HEK293T (cell line): ENCODE measurements around the gene BLTP1.

Experiments
- CTCF ChIA-PET: fragments of 350-600 bp; formaldehyde crosslinking; extraction: SDS; loops from one replicate; lab custom pipeline; 2021; ENCODE audit warnings: antibody characterized with exemption, inconsistent platforms; lab: Yijun Ruan, JAX
- POLR2A ChIA-PET: fragments of 350-600 bp; formaldehyde crosslinking; extraction: SDS; loops from one replicate; lab custom pipeline; 2020; ENCODE audit warnings: antibody characterized with exemption, inconsistent platforms; lab: Yijun Ruan, JAX
- DNase-seq: peaks from one replicate; pipeline ENCODE4 v3.0.0; 2012; ENCODE audit warnings: mixed read lengths; ENCODE audit errors: extremely low spot score
- ARNT ChIP-seq: fragments of 450-650 bp; IDR thresholded peaks from 2 replicates; pipeline ENCODE4 v1.6.1; 2017; ENCODE audit warnings: mild to moderate bottlenecking
- BHLHE40 ChIP-seq: fragments of 450-650 bp; IDR thresholded peaks from 2 replicates; pipeline ENCODE4 v1.6.1; 2016; ENCODE audit warnings: mild to moderate bottlenecking, moderate library complexity, borderline replicate concordance
- CTBP1 ChIP-seq: fragments of 450-650 bp; IDR thresholded peaks from 2 replicates; pipeline ENCODE4 v1.6.1; 2016; ENCODE audit warnings: borderline replicate concordance
- ELF4 ChIP-seq: fragments of 450-650 bp; IDR thresholded peaks from 2 replicates; pipeline ENCODE4 v1.6.1; 2017; ENCODE audit warnings: antibody characterized with exemption
- FOXA1 ChIP-seq: fragments of 450-650 bp; IDR thresholded peaks from 2 replicates; pipeline ENCODE4 v1.6.1; 2016; ENCODE audit warnings: mild to moderate bottlenecking
- FOXK2 ChIP-seq: fragments of 450-650 bp; IDR thresholded peaks from 2 replicates; pipeline ENCODE4 v1.6.1; 2016; ENCODE audit warnings: mild to moderate bottlenecking
- FOXM1 ChIP-seq: fragments of 450-650 bp; IDR thresholded peaks from 2 replicates; pipeline ENCODE4 v1.6.1; 2017; ENCODE audit warnings: mild to moderate bottlenecking, borderline replicate concordance
- HDGF ChIP-seq: fragments of 450-650 bp; IDR thresholded peaks from 2 replicates; pipeline ENCODE4 v1.6.1; 2017; ENCODE audit warnings: antibody characterized with exemption, borderline replicate concordance
- L3MBTL2 ChIP-seq: fragments of 450-650 bp; conservative IDR thresholded peaks from 2 replicates; pipeline ENCODE4 v1.6.1; 2016; ENCODE audit warnings: mild to moderate bottlenecking
- LEF1 ChIP-seq: fragments of 450-650 bp; IDR thresholded peaks from 2 replicates; pipeline ENCODE4 v1.6.1; 2017; ENCODE audit warnings: mild to moderate bottlenecking, borderline replicate concordance
- NFRKB ChIP-seq: fragments of 450-650 bp; IDR thresholded peaks from 2 replicates; pipeline ENCODE4 v1.6.1; 2016; ENCODE audit warnings: mild to moderate bottlenecking, moderate library complexity
- SP1 ChIP-seq: fragments of 450-650 bp; IDR thresholded peaks from 2 replicates; pipeline ENCODE4 v1.6.1; 2017
- SUZ12 ChIP-seq: fragments of 450-650 bp; IDR thresholded peaks from 2 replicates; pipeline ENCODE4 v1.6.1; 2016; ENCODE audit warnings: mild to moderate bottlenecking
- TARDBP ChIP-seq: fragments of 450-650 bp; IDR thresholded peaks from 2 replicates; pipeline ENCODE4 v1.6.1; 2016
- ZNF384 ChIP-seq: fragments of 450-650 bp; IDR thresholded peaks from 2 replicates; pipeline ENCODE4 v1.6.1; 2016
- TF ChIP-seq, protein P1 (sequence below): fragments of 450-650 bp; IDR thresholded peaks from 2 replicates; pipeline ENCODE4 v1.6.1; 2016

Gene BLTP1

DNA sequence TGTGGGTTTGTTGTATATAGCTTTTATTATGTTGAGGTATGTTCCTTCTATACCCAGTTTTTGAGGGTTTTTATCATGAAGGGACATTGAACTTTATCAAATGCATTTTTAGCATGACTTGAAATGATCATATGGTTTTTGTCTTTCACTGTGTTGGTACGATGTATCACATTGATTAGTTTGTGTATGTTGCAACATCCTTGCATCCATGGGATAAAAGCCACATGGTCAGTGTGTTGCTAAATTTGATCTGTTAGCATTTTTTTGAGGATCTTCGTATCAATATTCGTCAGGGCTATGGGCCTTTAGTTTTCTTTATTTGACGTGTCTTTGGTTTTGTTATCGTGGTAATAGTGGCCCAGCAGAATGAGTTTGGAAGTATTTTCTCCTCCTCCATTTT, 11.3 kb upstream of the BLTP1 start:
- TF ChIP-seq ZNF384 (no peak), FOXM1 (no peak)
- ChIA-PET CTCF (no interaction called here), POLR2A (no interaction called here)
- no peak for DNase-seq

DNA sequence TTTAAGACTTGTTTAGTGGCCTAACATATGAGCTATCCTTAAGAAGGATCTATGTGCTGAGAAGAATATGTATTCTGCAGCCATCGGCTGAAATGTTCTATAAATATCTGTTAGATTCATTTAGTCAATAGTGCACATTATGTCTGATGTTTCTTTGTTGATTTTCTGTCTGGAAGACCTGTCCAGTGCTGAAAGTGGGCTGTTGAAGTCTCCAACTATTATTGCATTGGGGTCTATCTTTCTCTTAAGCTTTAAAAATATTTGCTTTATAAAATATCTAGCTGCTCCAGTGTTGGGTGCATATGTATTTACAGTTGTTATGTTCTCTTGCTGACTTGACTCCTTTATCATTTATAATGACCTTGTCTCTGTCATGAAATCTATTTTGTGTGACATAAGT, 9.4 kb upstream of the BLTP1 start:
- ChIA-PET CTCF (no interaction called here), POLR2A (no interaction called here)
- no peak for TF ChIP-seq FOXA1
- no peak for TF ChIP-seq NFRKB
- no peak for TF ChIP-seq HDGF
- TF ChIP-seq, protein P1, sequence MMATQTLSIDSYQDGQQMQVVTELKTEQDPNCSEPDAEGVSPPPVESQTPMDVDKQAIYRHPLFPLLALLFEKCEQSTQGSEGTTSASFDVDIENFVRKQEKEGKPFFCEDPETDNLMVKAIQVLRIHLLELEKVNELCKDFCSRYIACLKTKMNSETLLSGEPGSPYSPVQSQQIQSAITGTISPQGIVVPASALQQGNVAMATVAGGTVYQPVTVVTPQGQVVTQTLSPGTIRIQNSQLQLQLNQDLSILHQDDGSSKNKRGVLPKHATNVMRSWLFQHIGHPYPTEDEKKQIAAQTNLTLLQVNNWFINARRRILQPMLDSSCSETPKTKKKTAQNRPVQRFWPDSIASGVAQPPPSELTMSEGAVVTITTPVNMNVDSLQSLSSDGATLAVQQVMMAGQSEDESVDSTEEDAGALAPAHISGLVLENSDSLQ: no peak
- no peak for TF ChIP-seq SP1
- TF ChIP-seq L3MBTL2: no peak
- no peak for TF ChIP-seq TARDBP
- TF ChIP-seq CTBP1: no peak
- TF ChIP-seq BHLHE40: no peak
- TF ChIP-seq ARNT: no peak
- no peak for TF ChIP-seq ELF4
- no peak for TF ChIP-seq ZNF384
- no peak for TF ChIP-seq LEF1
- DNase-seq: no peak

DNA sequence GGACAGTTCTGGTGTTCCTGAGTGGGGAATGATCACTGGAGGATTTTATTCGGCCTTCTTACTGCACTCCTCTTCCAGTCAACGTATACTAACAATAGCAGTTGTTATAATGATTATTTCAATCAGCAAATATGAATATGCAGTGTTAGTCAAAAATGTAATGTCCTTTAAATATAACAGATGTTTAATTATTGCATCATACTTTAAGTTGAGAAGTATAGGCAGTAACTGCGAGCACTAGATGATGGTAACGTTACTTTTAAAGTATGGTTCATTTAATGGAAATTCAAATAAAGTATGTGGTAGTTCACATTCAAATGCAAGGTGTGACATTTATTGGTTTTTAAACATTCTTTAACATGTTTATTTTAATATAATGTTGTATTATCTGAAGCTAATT, 5.5 kb upstream of the BLTP1 start:
- no peak for DNase-seq
- ChIA-PET CTCF (no interaction called here), POLR2A (no interaction called here)
- no peak for TF ChIP-seq FOXM1
- no peak for TF ChIP-seq FOXK2
- no peak for TF ChIP-seq NFRKB

DNA sequence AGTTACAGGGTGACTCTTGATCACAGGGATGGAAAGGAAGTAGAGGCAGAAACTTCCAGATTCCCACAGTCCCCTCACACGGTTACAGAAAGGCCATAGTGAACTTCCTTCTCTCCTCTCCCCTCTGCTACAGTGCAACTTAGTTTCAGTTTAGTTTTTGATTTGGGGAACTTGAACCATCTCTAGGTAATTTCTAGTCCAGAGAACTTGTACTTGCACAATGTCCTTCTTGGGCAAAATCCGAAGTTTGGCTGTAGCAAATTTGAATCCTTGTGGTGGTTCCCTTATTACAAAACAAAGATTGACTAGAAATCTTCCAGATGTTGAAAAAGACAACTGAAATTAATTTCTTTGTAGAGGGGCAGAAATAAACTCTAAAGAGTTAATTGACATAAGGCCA, 1.2 kb upstream of the BLTP1 start:
- TF ChIP-seq ELF4 (no peak), NFRKB (no peak), TARDBP (no peak), SP1 (no peak), ZNF384 (no peak), FOXM1 (no peak), SUZ12 (no peak), CTBP1 (no peak), ARNT (no peak), L3MBTL2 (no peak), FOXK2 (no peak), BHLHE40 (no peak), FOXA1 (no peak), LEF1 (no peak), HDGF (no peak)
- TF ChIP-seq, protein P1: no peak
- POLR2A ChIA-PET: no interaction called here
- CTCF ChIA-PET: no interaction called here
- no peak for DNase-seq

DNA sequence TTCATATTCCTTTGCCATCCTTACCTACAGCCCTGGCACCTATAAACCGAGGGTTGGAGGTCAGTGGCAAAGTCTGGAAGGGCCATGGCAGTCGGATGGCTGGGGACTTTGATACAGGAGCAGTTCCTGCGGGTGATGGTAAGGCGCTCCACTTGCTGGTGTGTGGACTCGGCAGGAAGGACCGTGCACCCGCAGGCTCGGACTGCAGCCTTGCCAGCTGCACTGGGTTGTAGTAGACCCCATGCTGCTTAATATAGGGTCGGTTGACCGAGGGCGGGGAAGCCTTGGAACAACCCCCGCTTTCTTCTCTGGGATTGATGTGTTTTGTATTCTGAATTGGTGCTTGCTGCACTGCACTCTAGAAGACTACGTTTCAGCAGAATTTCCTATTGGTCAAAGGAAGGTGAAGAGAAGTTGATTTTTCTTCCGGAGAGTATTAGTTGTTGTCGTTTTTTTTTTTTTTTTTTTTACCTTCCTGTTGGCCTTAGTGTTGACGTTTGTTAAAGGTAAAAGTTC, 638 bp downstream of the BLTP1 start:
- POLR2A ChIA-PET: interaction anchor here (0.6 to 0.9 kb wide), 2 partner anchors 9 to 64 kb away, joined by 3 read pairs; no protein-coding TSS in a partner anchor
- no peak for TF ChIP-seq NFRKB
- TF ChIP-seq ZNF384: peak; percentile 73
- TF ChIP-seq SUZ12: no peak
- TF ChIP-seq FOXM1: no peak
- DNase-seq: peak; percentile 60
- CTCF ChIA-PET: no interaction called here

DNA sequence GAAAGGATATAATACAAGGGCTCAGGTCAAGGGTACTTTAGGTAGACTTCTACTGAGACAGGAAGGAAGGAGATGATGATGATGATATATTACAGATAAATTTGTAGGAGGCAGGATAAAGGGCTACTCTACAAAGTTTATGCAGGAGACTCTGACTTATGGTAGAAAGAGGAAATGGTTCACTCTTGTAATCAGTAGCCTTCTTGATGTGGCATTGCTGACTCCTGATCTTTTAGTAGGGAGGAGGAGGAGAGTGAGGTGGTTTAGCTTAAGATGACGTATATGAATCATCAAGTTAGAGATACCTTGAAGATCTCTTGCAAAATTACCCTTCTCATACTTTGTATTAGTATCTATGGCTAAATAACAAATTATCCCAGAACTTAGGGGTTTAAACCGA, 4.7 kb downstream of the BLTP1 start:
- TF ChIP-seq SP1 (no peak), ARNT (no peak), TARDBP (no peak), FOXM1 (no peak), CTBP1 (no peak), FOXK2 (no peak), BHLHE40 (no peak), LEF1 (no peak), ZNF384 (no peak), FOXA1 (no peak), NFRKB (no peak)
- TF ChIP-seq, protein P1: no peak
- CTCF ChIA-PET: no interaction called here
- no peak for DNase-seq
- POLR2A ChIA-PET: no interaction called here

DNA sequence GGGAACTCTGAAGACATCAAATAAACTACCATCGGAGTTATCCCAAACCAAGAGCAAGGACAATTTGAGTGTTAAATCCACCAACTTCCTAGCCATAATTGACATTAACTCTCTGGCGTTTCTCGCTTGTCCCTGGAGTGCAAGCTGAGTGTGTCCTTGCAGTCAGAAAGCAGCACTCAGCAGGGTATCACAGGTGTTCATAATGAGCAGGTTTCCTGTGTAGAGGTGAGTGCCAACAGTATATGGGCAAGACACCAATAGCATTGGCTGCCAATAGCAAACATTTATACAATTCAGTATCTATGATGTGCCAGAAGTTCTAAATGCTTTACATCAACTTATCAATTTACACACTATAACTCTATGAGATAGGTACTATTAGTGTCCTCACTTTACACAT, 11.2 kb downstream of the BLTP1 start:
- no peak for TF ChIP-seq CTBP1
- TF ChIP-seq HDGF: no peak
- no peak for TF ChIP-seq SUZ12
- DNase-seq: no peak
- ChIA-PET POLR2A (no interaction called here), CTCF (no interaction called here)
